ENCODE data around the gene TMEM72. TPM values are rescaled to one million over a fixed set of nuclear protein-coding genes. Genes with fewer than 3 reads are reported as not detected.

The TMEM72 gene
- total and polyA plus RNA-seq, 2 of the 13 experiments (the other 11 are each of a cell fraction or from before 2014, with no cell fraction given) = 0.04 TPM; not detected in 1

DNA sequence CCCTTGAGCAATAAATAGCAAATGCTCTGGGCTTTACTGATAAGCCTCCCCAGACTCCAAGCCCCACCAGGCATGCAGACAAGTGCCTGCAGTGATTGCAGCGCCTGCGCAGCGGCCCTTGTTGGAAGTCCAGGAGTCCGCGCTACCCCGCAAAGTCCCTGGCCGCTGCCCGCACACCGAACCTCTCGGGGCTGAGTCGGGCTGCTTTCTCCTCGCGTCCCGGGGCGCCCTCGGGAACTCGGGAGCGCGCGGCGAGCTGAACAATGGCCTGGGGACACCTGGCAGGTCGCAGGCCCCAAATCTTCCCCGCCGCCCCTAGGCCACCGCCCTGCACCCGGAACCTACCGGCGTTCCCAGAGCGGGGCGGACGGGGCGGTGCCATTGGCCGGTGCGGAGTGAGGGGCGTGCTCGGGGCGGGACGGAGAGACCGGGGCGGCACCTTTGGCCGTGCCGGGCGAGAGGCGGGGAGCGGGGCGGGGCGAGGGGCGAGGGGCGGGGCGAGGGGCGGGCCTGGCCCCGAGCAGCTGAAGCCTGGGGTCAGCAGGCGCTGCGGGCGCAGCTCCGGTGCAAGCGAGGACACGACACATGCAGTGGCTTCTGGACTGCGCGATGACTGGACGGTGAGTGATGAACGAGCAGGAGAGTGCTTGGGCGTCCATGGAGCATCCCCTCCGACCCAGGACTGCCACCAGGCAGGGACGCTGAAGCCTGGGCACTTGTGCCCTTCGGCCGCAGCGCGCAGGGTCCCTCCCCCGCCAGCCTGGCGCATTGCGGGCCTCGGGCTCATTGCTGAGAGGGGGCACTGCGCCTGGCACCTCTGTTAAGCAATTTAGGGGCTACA, 48.3 kb downstream of the TMEM72 start, which contains the start of gene RASSF4 (continued):
- no peak for TF ChIP-seq NPAS2 (CRISPR knock-in tag; IDR thresholded peaks at IDR 0.05; ENCODE audit: borderline replicate concordance)
- TF ChIP-seq ZNF224 (CRISPR knock-in tag; IDR thresholded peaks at IDR 0.05) = no peak
- TF ChIP-seq, protein P1, sequence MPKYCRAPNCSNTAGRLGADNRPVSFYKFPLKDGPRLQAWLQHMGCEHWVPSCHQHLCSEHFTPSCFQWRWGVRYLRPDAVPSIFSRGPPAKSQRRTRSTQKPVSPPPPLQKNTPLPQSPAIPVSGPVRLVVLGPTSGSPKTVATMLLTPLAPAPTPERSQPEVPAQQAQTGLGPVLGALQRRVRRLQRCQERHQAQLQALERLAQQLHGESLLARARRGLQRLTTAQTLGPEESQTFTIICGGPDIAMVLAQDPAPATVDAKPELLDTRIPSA (CRISPR knock-in tag; IDR thresholded peaks at IDR 0.05; ENCODE audit: borderline replicate concordance) = no peak; the same call in 1 of the 2 replicates
- peak; percentile 42; the same call in 1 of the 2 replicates for TF ChIP-seq HES4 (CRISPR knock-in tag; IDR thresholded peaks at IDR 0.05; ENCODE audit: borderline replicate concordance)
- peak; percentile 44 for TF ChIP-seq TEAD3 (CRISPR knock-in tag; optimal IDR thresholded peaks at IDR 0.05; ENCODE audit: borderline replicate concordance)
- TF ChIP-seq SKI (IDR thresholded peaks at IDR 0.05; ENCODE audit: partially characterized antibody) = peak; percentile 62
- TF ChIP-seq PBX2 (CRISPR knock-in tag; IDR thresholded peaks at IDR 0.05) = no peak
- peak; percentile 44; the same call in 1 of the 2 replicates for TF ChIP-seq ZFP90 (CRISPR knock-in tag; IDR thresholded peaks at IDR 0.05; ENCODE audit: borderline replicate concordance)
- TF ChIP-seq, protein P2, sequence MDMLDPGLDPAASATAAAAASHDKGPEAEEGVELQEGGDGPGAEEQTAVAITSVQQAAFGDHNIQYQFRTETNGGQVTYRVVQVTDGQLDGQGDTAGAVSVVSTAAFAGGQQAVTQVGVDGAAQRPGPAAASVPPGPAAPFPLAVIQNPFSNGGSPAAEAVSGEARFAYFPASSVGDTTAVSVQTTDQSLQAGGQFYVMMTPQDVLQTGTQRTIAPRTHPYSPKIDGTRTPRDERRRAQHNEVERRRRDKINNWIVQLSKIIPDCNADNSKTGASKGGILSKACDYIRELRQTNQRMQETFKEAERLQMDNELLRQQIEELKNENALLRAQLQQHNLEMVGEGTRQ (IDR thresholded peaks at IDR 0.05; ENCODE audit: low read depth, low read length) = no peak
- TF ChIP-seq, protein P2 (CRISPR knock-in tag; IDR thresholded peaks at IDR 0.05; ENCODE audit: borderline replicate concordance) = no peak; the same call in 1 of the 2 replicates
- TF ChIP-seq ZNF281 (CRISPR knock-in tag; IDR thresholded peaks at IDR 0.05; ENCODE audit: borderline replicate concordance) = no peak
- TF ChIP-seq EED (CRISPR knock-in tag; IDR thresholded peaks at IDR 0.05) = no peak; the same call in 1 of the 2 replicates
- peak; percentile 85 for TF ChIP-seq HNRNPLL (IDR thresholded peaks at IDR 0.05; ENCODE audit: low read depth, low read length, poor library complexity, severe bottlenecking)
- TF ChIP-seq ZNF543 (CRISPR knock-in tag; IDR thresholded peaks at IDR 0.05) = peak; percentile 51; the same call in 1 of the 2 replicates
- TF ChIP-seq ZNF326 (CRISPR knock-in tag; IDR thresholded peaks at IDR 0.05; ENCODE audit: borderline replicate concordance) = no peak
- TF ChIP-seq, protein P3, sequence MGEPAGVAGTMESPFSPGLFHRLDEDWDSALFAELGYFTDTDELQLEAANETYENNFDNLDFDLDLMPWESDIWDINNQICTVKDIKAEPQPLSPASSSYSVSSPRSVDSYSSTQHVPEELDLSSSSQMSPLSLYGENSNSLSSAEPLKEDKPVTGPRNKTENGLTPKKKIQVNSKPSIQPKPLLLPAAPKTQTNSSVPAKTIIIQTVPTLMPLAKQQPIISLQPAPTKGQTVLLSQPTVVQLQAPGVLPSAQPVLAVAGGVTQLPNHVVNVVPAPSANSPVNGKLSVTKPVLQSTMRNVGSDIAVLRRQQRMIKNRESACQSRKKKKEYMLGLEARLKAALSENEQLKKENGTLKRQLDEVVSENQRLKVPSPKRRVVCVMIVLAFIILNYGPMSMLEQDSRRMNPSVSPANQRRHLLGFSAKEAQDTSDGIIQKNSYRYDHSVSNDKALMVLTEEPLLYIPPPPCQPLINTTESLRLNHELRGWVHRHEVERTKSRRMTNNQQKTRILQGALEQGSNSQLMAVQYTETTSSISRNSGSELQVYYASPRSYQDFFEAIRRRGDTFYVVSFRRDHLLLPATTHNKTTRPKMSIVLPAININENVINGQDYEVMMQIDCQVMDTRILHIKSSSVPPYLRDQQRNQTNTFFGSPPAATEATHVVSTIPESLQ (CRISPR knock-in tag; conservative IDR thresholded peaks at IDR 0.05) = no peak
- no peak; the same call in 1 of the 2 replicates for TF ChIP-seq TARDBP (CRISPR knock-in tag; IDR thresholded peaks at IDR 0.05)
